Ovary (tissue), 3 donors: ENCODE measurements around the gene BPIFA2.

ENCODE experiments used
- CTCF ChIP-seq, 3 donors: fragments of 450-650 bp in 2 of 3; fragments of 200-600 bp in 1 of 3; IDR thresholded peaks; one replicate each; pipeline versions ENCODE4 v1.5.1 to v1.8.0; 2016 to 2022; ENCODE audit warnings: antibody characterized with exemption in 3 of 3, mild to moderate bottlenecking in 1 of 3
- POLR2A ChIP-seq: fragments of 450-650 bp; IDR thresholded peaks from one replicate; pipeline ENCODE4 v1.6.1; 2017; ENCODE audit warnings: antibody characterized with exemption, mild to moderate bottlenecking, moderate library complexity
- donor health status: DM: no; HTN: no; CAD: no.

- TF ChIP-seq CTCF (IDR thresholded peaks at IDR 0.05) (no peak), POLR2A (no peak)
Observed at GRCh38 chr20:33163856-33164762, 3.9 kb upstream of the BPIFA2 start.
